HepG2 (cell line): ENCODE results near the gene PPP1R14D. TPM values are rescaled to one million over a fixed set of nuclear protein-coding genes. Genes with fewer than 3 reads are reported as not detected.

Experiments used
- ATAC-seq: fragments of 200-7000 bp; cut with Tn5 transposase; 3 replicates; pipeline ENCODE4 v1.9.1; 2020; ENCODE audit warnings: mild to moderate bottlenecking, moderate library complexity
- BruUV-seq: library from RNA; stranded (reverse); fragments of 400-500 nt; replicated peaks from 2 replicates; lab custom pipeline; 2021; lab: Mats Ljungman, UMichigan
- CTCF ChIA-PET: fragments of 300-600 bp; formaldehyde crosslinking; extraction: SDS; loops from one replicate; lab custom pipeline; 2021; ENCODE audit warnings: low total read pairs, inconsistent platforms, low intra/inter-chr PET ratio; lab: Yijun Ruan, JAX
- POLR2A ChIA-PET: fragments of 350-600 bp; sonication (Branson Sonifier 250); formaldehyde crosslinking; loops from one replicate; lab custom pipeline; 2020; ENCODE audit warnings: antibody characterized with exemption, inconsistent platforms; lab: Yijun Ruan, JAX
- DNase-seq: peaks from one replicate; pipeline ENCODE4 v3.0.0-alpha.2; 2015; ENCODE audit warnings: low spot score
- FAIRE-seq: peaks from 3 replicates; lab custom pipeline; 2011; peaks lifted over from hg19 to GRCh38; lab: Jason Lieb, UNC
- H2AFZ ChIP-seq: one replicate; pipeline ENCODE4 v1.6.1; 2011; ENCODE audit warnings: low read length, inconsistent platforms
- H3K27ac ChIP-seq: fragments of 300-600 bp; 3 replicates; pipeline ENCODE4 v1.8.0; 2011; ENCODE audit warnings: mixed run types, mild to moderate bottlenecking, mixed read lengths, low read length, inconsistent platforms; ENCODE audit not compliant: insufficient read depth; ENCODE audit errors: extremely low read length
- H3K27me3 ChIP-seq, 2 experiments: fragments of 200-600 bp in 1 of 2; 2 replicates in 1 of 2; 3 replicates in 1 of 2; pipeline versions ENCODE4 v1.6.0 to v1.8.0; 2011; ENCODE audit warnings: low read length in 2 of 2, mild to moderate bottlenecking in 2 of 2, moderate library complexity in 2 of 2, inconsistent platforms in 1 of 2; ENCODE audit not compliant: insufficient read depth in 2 of 2, control insufficient read depth in 1 of 2
- H3K36me3 ChIP-seq, 2 experiments: fragments of 200-600 bp in 1 of 2; replicated peaks in 1 of 2; 2 replicates in 1 of 2; 3 replicates in 1 of 2; pipeline versions ENCODE4 v1.5.1 to v1.8.0; 2011; ENCODE audit warnings: low read length in 2 of 2, inconsistent platforms in 1 of 2; ENCODE audit not compliant: insufficient read depth in 2 of 2, control insufficient read depth in 1 of 2
- H3K4me1 ChIP-seq: 2 replicates; pipeline ENCODE4 v1.5.1; 2012; ENCODE audit warnings: low read length, inconsistent platforms; ENCODE audit not compliant: insufficient read depth
- H3K4me2 ChIP-seq: 2 replicates; pipeline ENCODE4 v1.6.0; 2011; ENCODE audit warnings: low read depth, low read length, inconsistent platforms
- H3K4me3 ChIP-seq, 3 experiments: fragments of 200-600 bp in 1 of 3; sonication (generic), shearing (Covaris generic) in 1 of 3; replicated peaks in 1 of 3; 2 replicates each; pipeline ENCODE4 v1.5.1; 2011 to 2016; ENCODE audit warnings: low read length in 3 of 3, inconsistent platforms in 2 of 3, low read depth in 2 of 3, mild to moderate bottlenecking in 2 of 3, control low read depth in 1 of 3, mixed read lengths in 1 of 3; ENCODE audit not compliant: insufficient read depth in 1 of 3
- H3K79me2 ChIP-seq: one replicate; pipeline ENCODE4 v1.6.1; 2011; ENCODE audit warnings: low read length, inconsistent platforms; ENCODE audit not compliant: insufficient read depth
- H3K9ac ChIP-seq: 2 replicates; pipeline ENCODE4 v1.6.0; 2011; ENCODE audit warnings: mild to moderate bottlenecking, low read depth, low read length, inconsistent platforms; ENCODE audit not compliant: insufficient read depth
- H3K9me3 ChIP-seq: 2 replicates; pipeline ENCODE4 v1.5.1; 2012; ENCODE audit warnings: mild to moderate bottlenecking, low read length
- H4K20me1 ChIP-seq: 2 replicates; pipeline ENCODE4 v1.6.0; 2011; ENCODE audit warnings: inconsistent platforms, mild to moderate bottlenecking, low read length, moderate library complexity; ENCODE audit not compliant: insufficient read depth
- CTCF ChIP-seq: sonication (generic); formaldehyde crosslinking; IDR thresholded peaks from 2 replicates; pipeline ENCODE4 v1.5.0; 2020; ENCODE audit warnings: mild to moderate bottlenecking, missing genetic modification reagents, moderate library complexity
- FIP1L1 ChIP-seq: fragments of 200-400 bp; formaldehyde crosslinking; IDR thresholded peaks from 2 replicates; pipeline ENCODE4 v1.6.1; 2018; ENCODE audit warnings: low read depth, mild to moderate bottlenecking, low read length, moderate library complexity, borderline replicate concordance; ENCODE audit not compliant: insufficient read depth
- FOXA1 ChIP-seq, 2 experiments: fragments of 450-650 bp in 1 of 2; sonication (generic) in 1 of 2; formaldehyde crosslinking in 1 of 2; IDR thresholded peaks; 2 replicates each; pipeline versions ENCODE4 v1.4.0 to v1.6.1; 2016 to 2020; ENCODE audit warnings: missing genetic modification reagents in 1 of 2
- HDAC1 ChIP-seq: sonication (generic); formaldehyde crosslinking; IDR thresholded peaks from 2 replicates; pipeline ENCODE4 v1.5.1; 2020; ENCODE audit warnings: mild to moderate bottlenecking, missing genetic modification reagents
- HDAC2 ChIP-seq: sonication (generic); formaldehyde crosslinking; IDR thresholded peaks from 2 replicates; pipeline ENCODE4 v1.4.0; 2020; ENCODE audit warnings: missing genetic modification reagents
- KDM2A ChIP-seq: sonication (generic); formaldehyde crosslinking; IDR thresholded peaks from 2 replicates; pipeline ENCODE4 v1.4.0; 2020; ENCODE audit warnings: low read depth, missing genetic modification reagents, borderline replicate concordance
- MED13 ChIP-seq: sonication (generic); formaldehyde crosslinking; IDR thresholded peaks from 2 replicates; pipeline ENCODE4 v1.5.0; 2020; ENCODE audit warnings: missing genetic modification reagents
- NR2C2 ChIP-seq: sonication (generic); formaldehyde crosslinking; IDR thresholded peaks from 2 replicates; pipeline ENCODE4 v1.4.0; 2020; ENCODE audit warnings: missing genetic modification reagents, mild to moderate bottlenecking, moderate library complexity, borderline replicate concordance
- RAD21 ChIP-seq: fragments of 450-650 bp; formaldehyde crosslinking; IDR thresholded peaks from 2 replicates; pipeline ENCODE4 v1.5.0; 2020; ENCODE audit warnings: mild to moderate bottlenecking
- RFX1 ChIP-seq: fragments of 450-650 bp; IDR thresholded peaks from 2 replicates; pipeline ENCODE4 v1.6.1; 2017
- ZFP90 ChIP-seq: sonication (generic); formaldehyde crosslinking; IDR thresholded peaks from 2 replicates; pipeline ENCODE4 v1.8.0; 2022; ENCODE audit warnings: missing genetic modification reagents, mild to moderate bottlenecking, inconsistent platforms, borderline replicate concordance
- ZNF10 ChIP-seq: sonication (generic); formaldehyde crosslinking; IDR thresholded peaks from 2 replicates; pipeline ENCODE4 v1.4.0; 2020; ENCODE audit warnings: mild to moderate bottlenecking, low read depth, missing genetic modification reagents, borderline replicate concordance
- ZNF230 ChIP-seq: sonication (generic); formaldehyde crosslinking; IDR thresholded peaks from 2 replicates; pipeline ENCODE4 v1.4.0; 2020; ENCODE audit warnings: mild to moderate bottlenecking, missing genetic modification reagents
- ZNF337 ChIP-seq: sonication (generic); formaldehyde crosslinking; IDR thresholded peaks from 2 replicates; pipeline ENCODE4 v1.5.1; 2020; ENCODE audit warnings: missing genetic modification reagents, low read depth, mild to moderate bottlenecking, borderline replicate concordance
- ZNF460 ChIP-seq: sonication (generic); formaldehyde crosslinking; IDR thresholded peaks from 2 replicates; pipeline ENCODE4 v1.5.1; 2020; ENCODE audit warnings: missing genetic modification reagents, mild to moderate bottlenecking, borderline replicate concordance
- ZNF567 ChIP-seq: sonication (generic); formaldehyde crosslinking; IDR thresholded peaks from 2 replicates; pipeline ENCODE4 v1.8.1; 2023; ENCODE audit warnings: mild to moderate bottlenecking, missing genetic modification reagents, borderline replicate concordance
- ZNF577 ChIP-seq: sonication (generic); formaldehyde crosslinking; IDR thresholded peaks from 2 replicates; pipeline ENCODE4 v1.4.0; 2020; ENCODE audit warnings: mild to moderate bottlenecking, low read depth, missing genetic modification reagents, borderline replicate concordance
- ZNF629 ChIP-seq: sonication (generic); formaldehyde crosslinking; conservative IDR thresholded peaks from 2 replicates; pipeline ENCODE4 v1.5.0; 2020; ENCODE audit warnings: missing genetic modification reagents
- ZNF660 ChIP-seq: sonication (generic); formaldehyde crosslinking; IDR thresholded peaks from 2 replicates; pipeline ENCODE4 v1.5.1; 2020; ENCODE audit warnings: mild to moderate bottlenecking, low read depth, missing genetic modification reagents, borderline replicate concordance
- WGBS: methylation state at CpG from one replicate; pipeline ENCODE4 v1.1.6; 2017; ENCODE audit warnings: low lambda C conversion rate; 5-methylcytosine and 5-hydroxymethylcytosine counted together
- in situ Hi-C: cut with HindIII; loops from 2 replicates; pipeline ENCODE4 v1.10.0; 2017; ENCODE audit warnings: low pct_unique_long_range_greater_than_20kb; ENCODE audit not compliant: extremely low pct_ligation_motif_present
- intact Hi-C: fragments of 100-400 bp; cut with micrococcal nuclease; formaldehyde crosslinking; loops from one replicate; pipeline ENCODE4 v1.10.0; 2022; ENCODE audit not compliant: unreplicated experiment
- polyA plus RNA-seq, 8 experiments: library from polyadenylated mRNA; depleted of rRNA in 3 of 8; stranded (reverse) in 7 of 8; unstranded in 1 of 8; fragments of >200 nt; fragmentation: Illumina TruSeq in 4 of 8; extraction: Trizol in 4 of 8; gene quantifications; 2 replicates each; pipeline versions ENCODE4 v1.2.1 to v1.2.3, GENCODE V29; 2011 to 2016; ENCODE audit warnings: low read depth in 4 of 8, missing spikeins in 1 of 8, mixed read lengths in 1 of 8; ENCODE audit not compliant: insufficient read depth in 1 of 8
- total RNA-seq, 5 experiments: library from RNA; depleted of rRNA; stranded (reverse); fragments of >200 nt; fragmentation: Illumina TruSeq; extraction: Trizol; gene quantifications; 2 replicates each; pipeline ENCODE4 v1.2.3, GENCODE V29; 2016; ENCODE audit warnings: low read depth in 1 of 5

Gene PPP1R14D
- total and polyA plus RNA-seq, 2 of the 13 experiments (the other 11 are each of a cell fraction or from before 2014, with no cell fraction given): 0.53 to 0.55 TPM

GRCh38 chr15:40803688-40804087 lies 24.8 kb downstream of the PPP1R14D start:
- TF ChIP-seq CTCF: 0 out of 2 replicates have a peak, but pooled peaks have one; percentile 15
- no peak for TF ChIP-seq RFX1
- no peak for TF ChIP-seq ZNF337
- no peak for TF ChIP-seq ZNF567 (CRISPR knock-in tag)
- peak; percentile 23; the same call in 1 of the 2 replicates for TF ChIP-seq ZNF629 (CRISPR knock-in tag)
- no peak for TF ChIP-seq KDM2A (CRISPR knock-in tag)
- ChIA-PET CTCF (no interaction called here), POLR2A (interaction anchor here (1.2 kb wide), 1 partner anchor 55 kb away, joined by 4 read pairs; no protein-coding TSS in a partner anchor)
- Histone ChIP-seq H3K79me2 (peaks cover 23% of the 10 kb centered on the region), H3K36me3 (no peaks in the 10 kb centered on the region), H3K4me2 (no peak overlapping the region), H3K27ac (no peak overlapping the region), H4K20me1 (no peaks in the 10 kb centered on the region), H2AFZ (no peak overlapping the region), H3K27me3 (no peaks in the 10 kb centered on the region; a peak in 1 of 5 replicates), H3K4me3 (no peak overlapping the region), H3K9ac (no peak overlapping the region), H3K4me1 (peaks cover 32% of the 10 kb centered on the region), H3K9me3 (no peaks in the 10 kb centered on the region)
- no TSS peak for BruUV-seq
- in situ Hi-C loops (no loop called here), intact Hi-C loops (no loop called here)
- FAIRE-seq (no peak), ATAC-seq (no peak), DNase-seq (no peak)
- WGBS: 95% methylated on average over 1 of the region's 1 CpG

- Histone ChIP-seq H3K4me3 (no peak overlapping the region), H3K27me3 (no peaks in the 10 kb centered on the region; a peak in 1 of 5 replicates), H3K9me3 (no peaks in the 10 kb centered on the region), H3K27ac (no peak overlapping the region), H3K79me2 (peaks cover 20% of the 10 kb centered on the region), H3K36me3 (no peaks in the 10 kb centered on the region), H2AFZ (no peak overlapping the region), H3K9ac (no peak overlapping the region), H3K4me1 (peaks cover 26% of the 10 kb centered on the region), H3K4me2 (no peak overlapping the region), H4K20me1 (no peaks in the 10 kb centered on the region)
- BruUV-seq: TSS peak; percentile 31
- intact Hi-C loops (no loop called here), in situ Hi-C loops (no loop called here)
- ChIA-PET POLR2A (interaction anchor here (1.2 kb wide), 1 partner anchor 56 kb away, joined by 4 read pairs; no protein-coding TSS in a partner anchor), CTCF (no interaction called here)
- FAIRE-seq (no peak), DNase-seq (no peak), ATAC-seq (no peak)
- 76% methylated on average over 2 of the region's 2 CpGs for WGBS
- no peak for TF ChIP-seq RAD21 (CRISPR knock-in tag)
- TF ChIP-seq ZNF230 (CRISPR knock-in tag): no peak
- TF ChIP-seq ZFP90 (CRISPR knock-in tag): no peak
- no peak for TF ChIP-seq FIP1L1
- no peak for TF ChIP-seq ZNF460
- no peak for TF ChIP-seq HDAC2 (CRISPR knock-in tag)
- no peak for TF ChIP-seq ZNF577
- TF ChIP-seq ZNF10: no peak
- no peak for TF ChIP-seq HDAC1 (CRISPR knock-in tag)
- TF ChIP-seq MED13: no peak
- TF ChIP-seq NR2C2: no peak
- TF ChIP-seq ZNF660 (CRISPR knock-in tag): no peak
- no peak for TF ChIP-seq FOXA1 (IDR thresholded peaks at IDR 0.05)
- TF ChIP-seq FOXA1 (CRISPR knock-in tag; IDR thresholded peaks at IDR 0.05): no peak
Measured at GRCh38 chr15:40803076-40803475, 25.4 kb downstream of the PPP1R14D start.
